NCI-H526 treated with DMSO at 0.1 percent for 48 hours (cell line): Measurements from ENCODE around the gene CHKA.
"Not testable (repeated sequence)": the region's sequence is repeated elsewhere in the genome, so short reads cannot be mapped to it uniquely, and the experiment has no call there.

Source experiments
- DNase-seq: peaks from one replicate; lab custom pipeline; 2025; lab: John Stamatoyannopoulos, UW

CHKA gene

DNA sequence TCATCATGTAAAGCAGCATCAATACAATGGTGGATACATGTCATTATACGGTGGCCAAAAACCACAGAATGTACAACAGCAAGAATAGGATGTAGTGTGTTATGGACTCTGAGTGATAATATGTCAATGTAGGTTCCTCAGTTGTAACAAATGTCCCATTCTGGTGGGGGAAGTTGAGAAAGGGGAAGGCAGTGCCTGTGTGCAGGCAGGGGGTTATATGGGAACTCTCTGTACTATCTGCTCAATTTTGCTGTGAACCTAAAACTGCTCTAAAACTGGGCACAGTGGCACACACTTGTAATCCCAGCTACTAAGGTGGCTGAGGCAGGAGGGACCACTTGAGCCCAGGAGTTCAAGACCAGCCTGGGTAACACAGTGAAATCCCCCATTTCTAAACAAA lies 5.9 kb downstream of the CHKA start:
- DNase-seq, result no peak

DNA sequence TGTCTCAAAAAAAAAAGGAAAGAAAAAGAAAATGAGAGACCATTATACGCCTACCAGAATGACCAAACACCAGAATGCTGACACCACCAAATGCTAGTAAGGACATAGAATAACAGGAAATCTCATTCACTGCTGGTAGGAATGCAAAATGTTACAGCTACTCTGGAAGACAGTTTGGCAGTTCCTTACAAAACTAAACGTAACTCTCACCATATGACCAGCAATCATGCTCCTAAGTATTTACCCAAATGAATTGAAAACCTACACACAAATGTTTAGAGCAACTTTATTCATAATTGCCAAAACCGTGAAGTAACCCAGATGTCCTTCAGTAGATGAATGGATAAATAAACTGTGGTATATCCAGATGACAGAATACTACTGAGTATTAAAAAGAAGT lies 7.2 kb downstream of the CHKA start:
- DNase-seq, result no peak

DNA sequence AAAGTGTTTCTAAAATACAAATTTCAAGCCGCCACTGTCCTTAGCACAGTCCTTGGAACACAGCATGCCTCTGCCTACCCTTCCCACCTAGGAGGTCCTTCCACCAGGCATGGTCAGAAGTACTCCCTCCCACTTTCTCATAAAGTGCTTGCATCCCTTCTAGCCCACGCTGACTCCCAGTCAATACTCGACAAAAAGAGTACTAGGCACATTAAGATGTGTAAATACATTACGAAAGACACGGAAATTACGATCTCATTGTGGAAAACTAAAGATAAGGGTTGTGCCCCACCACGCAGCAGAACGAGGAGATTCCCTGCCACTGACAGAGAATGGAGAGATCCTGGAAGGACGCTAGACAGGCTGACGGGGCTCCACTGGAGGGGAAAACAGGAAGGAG lies 13.5 kb downstream of the CHKA start:
- no peak for DNase-seq

DNA sequence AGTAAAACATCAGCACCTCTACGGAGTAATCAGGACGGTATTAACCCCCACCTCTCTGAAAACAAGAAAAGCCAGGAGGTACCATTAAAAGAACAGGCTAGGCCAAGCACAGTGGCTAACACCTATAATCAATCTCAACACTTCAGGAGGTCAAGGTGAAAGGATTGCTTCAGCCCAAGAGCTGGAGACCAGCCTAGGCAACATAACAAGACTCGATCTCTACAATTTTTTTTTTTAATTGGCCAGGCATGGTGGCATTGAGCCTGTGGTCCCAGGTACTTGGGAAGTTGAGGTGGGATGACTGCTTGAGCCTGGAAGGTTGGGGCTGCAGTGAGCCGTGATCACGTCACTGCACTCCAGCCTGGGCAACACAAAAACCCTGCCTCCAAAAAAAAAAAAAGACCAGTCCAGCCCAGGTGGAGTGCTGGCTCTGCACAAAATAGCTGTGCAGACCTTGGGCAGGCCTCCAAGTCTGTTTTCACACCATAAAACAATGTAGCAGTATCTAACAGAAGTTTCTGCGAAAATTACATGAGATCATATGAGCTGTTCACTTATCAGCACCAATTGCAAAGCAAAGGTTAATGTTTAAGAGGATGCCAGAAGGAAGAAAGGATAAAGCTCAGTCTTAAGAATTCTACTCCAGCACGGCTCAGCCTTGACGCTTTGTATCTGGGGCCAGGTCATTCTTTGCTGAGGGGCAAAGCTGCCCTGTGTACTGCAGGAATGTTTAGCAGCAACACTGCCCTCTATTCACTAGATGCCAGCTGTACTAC lies 14.8 kb downstream of the CHKA start:
- DNase-seq, result no peak

DNA sequence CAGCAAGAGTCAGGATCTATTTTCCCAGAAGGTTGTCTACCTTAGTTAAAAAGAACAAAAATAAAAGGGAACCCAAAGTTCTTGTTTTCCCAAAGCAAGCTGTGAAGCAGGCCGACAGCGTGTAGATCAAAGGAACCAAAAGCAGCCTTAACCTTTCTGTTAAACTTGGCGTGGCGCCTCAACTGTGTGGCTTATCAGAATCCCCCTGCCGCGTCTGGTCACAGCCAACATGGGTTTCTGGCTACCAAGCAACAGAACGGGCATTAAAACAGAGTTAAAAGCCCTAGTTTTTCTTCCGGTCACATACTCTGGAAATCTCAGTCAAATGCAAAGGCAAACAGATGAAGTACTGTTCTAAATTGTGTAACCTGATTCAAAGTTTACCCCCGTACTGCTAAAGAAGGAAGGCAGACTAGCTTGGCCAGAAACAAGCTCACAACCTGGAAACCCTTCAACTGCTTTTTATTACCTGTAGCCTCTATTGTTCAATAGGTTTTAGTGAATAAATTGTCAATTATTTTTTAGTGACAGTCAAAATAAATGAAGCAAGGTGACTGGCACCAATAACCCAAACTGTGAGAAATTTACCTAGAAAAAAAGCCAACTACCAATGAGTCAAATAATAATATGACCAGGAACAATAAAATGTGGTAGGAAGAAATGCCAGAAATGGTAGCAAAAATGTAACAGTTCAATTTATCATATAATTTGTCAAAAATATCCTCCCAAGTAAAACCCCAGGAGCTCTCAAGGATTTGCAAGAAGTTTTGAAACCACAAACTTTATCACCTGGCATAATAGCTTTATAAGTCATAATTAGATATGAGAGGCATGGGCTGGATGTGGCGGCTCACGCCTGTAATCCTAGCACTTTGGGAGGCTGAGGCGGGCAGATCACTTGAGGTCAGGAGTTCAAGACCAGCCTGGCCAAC lies 21.4 kb downstream of the CHKA start:
- DNase-seq, result peak; percentile 64

DNA sequence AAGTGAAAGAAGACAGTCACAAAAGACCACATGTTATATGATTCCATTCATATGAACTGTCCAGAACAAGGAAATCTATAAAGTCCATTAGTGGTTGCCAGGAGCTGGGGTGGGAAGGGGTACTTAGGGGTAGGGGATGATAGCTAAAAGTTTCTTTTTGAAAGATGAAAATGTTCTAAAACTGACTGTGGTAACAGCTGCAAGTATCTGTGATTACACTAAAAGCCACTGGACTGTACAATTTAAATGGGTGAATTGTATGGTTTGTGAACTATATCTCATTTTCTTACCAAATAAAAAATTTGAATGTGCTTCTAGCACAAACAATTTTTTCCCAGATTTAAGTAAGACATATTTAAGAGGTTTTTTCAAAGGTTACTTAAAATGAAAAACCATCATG lies 22.1 kb downstream of the CHKA start:
- DNase-seq, result peak; percentile 64

DNA sequence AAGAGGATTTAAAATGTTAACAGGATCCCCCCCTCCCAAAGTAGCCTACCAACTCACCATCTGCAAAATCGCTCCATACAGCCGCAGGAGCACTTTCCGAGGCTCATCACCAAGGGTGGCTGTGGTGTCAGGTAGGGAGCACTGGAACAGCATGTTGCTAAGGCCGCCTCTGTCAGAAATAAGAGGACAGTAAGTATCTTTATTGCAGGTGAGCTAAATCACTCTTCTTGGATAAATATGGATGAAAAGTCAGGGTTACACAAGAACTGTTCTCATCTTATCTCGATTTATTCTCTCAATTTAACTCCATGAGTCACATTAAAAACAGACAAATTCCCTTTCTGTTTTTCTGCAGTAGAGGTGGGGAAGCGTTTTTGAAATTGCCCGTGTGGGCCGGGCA lies 24.2 kb downstream of the CHKA start:
- no peak for DNase-seq

DNA sequence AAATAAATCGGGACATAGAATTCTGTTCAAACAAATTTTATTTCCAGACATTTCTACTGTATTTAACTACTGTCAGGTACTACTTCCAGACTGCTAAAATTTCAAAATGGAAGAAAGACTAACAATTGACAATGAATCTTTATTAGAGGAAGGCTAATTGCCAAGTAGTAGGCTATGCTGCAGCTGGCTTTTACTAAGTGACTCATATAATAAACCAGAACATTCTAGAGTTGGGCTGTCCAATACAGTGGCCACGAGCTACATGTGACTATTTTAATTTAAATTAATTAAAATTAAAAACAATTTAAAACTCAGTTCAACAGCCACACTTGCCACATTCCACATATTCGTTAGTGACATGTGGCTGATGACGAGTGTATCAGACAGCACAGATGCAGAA lies 27.6 kb downstream of the CHKA start:
- no peak for DNase-seq

DNA sequence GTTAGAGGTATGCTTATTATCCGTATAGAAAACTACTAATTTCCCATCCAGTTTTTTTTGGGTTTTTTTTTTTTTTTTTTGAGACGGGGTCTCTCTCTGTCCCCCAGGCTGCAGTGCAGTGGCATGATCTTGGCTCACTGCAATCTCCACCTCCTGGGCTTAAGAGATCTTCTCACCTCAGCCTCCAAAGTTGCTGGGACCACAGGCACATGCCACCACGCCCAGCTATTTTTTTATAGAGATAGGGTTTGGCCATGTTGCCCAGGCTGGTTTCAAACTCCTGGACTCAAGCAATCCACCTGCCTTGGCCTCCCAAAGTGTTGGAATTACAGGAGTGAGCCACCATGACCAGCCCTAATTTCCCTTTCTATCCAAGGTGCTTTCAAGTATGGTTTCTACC lies 28.2 kb downstream of the CHKA start:
- DNase-seq, result not testable (repeated sequence)

DNA sequence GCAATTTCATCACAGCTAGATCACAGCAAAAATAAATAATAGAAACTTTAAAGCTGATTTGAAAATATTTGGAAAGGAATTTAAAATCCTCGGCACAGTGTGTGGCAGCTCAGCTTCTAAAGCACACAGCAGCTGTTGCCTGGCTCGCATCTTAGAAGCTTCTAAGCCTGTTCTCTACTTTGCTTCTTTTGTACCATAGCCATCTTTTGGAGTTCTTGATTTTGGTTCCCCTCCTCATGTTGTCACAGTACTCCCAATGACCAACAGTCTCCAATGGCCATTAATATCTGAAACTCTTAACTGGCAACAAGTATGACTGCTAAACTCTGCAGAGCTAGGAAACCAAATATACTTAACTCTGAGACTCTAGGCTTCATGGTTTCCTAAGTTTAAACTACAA lies 28.8 kb downstream of the CHKA start:
- no peak for DNase-seq

DNA sequence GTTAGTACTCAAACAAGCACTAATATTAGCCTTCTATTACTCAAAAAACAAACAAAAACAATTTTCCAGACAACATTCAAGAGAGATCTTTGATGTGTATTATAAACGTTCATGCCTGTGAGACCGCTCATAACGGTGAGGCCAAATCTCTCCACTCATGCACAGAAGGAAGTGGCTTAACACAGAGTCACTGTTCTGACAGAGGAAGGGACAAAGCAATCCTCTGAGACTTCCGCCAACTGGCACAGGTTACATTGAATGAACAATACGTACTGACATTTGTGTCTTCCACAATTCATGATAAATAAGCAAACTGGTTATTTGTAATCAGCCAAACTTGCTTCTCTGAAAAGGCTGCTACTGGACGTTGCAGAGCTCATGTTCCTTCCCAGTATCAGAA lies 30.5 kb downstream of the CHKA start:
- no peak for DNase-seq

DNA sequence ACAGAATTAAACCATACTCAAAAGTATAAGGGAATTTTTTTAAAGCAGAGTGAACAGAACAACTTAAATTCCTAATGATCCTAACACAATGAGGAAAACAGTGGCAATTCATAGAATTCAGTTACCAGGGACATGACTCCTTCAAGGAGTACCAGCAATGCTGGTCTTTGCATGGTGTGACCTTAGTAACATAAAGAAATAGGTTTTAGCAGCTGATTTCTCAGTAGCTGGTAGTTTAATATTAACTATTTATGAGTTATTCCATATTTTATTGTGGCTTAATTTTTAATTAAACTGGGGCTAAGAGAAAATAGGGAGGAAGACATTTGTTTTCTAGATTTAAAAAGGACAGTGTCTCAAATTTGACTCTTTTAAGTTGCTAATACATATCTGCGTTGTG lies 30.9 kb downstream of the CHKA start:
- DNase-seq, result no peak

DNA sequence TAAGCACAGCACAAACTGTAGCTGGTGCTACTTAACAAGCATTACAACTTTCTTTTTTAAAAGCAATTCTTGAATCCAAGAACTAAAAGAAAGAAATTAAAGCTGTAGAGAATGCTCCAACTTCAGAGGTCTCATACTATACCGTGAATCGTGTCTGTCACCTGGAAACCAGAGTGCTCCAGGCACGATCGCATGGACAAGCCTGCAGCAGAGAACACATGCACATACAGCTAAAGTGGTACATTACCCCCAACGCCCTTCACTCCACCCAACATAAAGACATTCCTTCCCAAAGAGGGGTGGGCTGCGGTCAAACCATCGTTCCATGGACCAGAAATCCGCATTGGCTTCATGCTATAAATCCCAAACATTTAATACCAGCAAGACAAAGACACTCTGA lies 31.5 kb downstream of the CHKA start:
- no peak for DNase-seq

DNA sequence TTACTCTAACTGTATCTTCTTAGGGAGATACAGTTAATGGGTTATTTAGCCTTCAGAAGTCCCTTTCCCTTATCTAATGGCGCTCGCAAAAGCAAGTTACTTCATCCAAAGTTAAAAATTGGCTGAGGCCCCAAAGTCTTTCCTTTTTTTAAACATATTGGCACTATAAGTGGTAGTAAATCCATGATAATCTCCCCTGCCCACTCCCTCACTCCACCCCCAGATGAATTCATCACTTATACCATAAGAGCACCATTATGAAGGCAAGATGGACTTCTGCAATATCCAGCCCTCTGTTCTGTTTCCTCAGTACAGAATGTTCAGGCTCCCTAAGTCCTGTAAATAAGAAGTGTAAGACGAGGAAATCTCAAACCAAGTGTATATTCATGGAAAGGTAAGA lies 37.7 kb downstream of the CHKA start:
- no peak for DNase-seq

DNA sequence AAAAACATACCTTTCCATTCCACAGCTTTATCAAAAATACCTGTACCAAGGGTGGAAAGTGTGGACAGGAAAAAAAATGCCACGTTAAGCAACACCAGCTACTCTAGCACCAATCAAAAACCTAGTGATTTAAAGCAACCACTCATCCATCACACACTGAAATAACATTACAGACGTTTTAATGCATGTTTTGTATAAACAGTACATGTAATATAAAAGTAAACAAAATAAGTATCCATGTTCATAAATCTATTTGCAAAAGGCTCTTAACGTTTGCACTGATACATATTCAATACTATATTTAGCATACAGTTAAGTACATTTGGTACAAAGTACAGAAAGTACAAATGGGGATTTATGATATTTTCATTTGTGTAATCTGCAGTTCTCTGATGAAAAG lies 38.7 kb downstream of the CHKA start:
- peak; percentile 6 for DNase-seq

DNA sequence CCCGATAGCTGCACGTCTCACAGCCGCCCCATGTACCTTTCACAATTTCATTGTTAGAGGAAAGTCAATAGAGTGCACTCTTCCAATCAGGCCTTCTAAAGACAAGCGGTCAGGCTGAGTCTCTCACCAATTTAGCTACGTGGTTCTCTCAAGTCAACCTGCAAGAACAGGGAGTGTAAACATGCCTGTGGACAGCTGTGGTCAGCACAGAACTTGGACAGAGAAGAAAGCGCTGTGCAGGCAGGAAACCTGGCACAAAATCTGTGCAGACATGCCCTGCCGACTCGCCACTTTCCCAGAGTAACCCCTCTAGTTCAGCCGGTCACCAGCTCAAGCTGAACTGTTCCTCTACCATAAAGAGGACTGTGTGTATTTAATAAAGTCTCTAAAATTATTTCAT lies 39.5 kb downstream of the CHKA start:
- DNase-seq, result no peak

DNA sequence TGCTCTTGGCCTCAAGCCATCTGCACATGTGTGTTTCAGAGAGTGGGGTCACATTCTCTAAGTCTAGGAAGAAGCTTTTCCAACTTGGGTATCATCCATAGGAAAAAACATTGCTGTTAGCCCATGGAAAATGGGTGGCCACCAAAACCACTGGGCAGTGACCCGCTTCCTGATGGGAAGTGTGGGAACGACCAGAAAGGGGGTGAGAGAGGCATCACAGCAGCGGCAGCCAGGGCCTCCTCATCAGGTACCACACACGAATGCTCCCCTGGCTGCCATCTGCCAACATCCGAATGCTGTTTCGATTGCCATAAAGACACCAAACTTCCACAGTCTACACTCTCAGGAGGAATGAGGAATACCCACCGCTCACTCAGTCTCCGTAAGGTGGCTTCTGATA lies 40.3 kb downstream of the CHKA start:
- DNase-seq, result no peak

DNA sequence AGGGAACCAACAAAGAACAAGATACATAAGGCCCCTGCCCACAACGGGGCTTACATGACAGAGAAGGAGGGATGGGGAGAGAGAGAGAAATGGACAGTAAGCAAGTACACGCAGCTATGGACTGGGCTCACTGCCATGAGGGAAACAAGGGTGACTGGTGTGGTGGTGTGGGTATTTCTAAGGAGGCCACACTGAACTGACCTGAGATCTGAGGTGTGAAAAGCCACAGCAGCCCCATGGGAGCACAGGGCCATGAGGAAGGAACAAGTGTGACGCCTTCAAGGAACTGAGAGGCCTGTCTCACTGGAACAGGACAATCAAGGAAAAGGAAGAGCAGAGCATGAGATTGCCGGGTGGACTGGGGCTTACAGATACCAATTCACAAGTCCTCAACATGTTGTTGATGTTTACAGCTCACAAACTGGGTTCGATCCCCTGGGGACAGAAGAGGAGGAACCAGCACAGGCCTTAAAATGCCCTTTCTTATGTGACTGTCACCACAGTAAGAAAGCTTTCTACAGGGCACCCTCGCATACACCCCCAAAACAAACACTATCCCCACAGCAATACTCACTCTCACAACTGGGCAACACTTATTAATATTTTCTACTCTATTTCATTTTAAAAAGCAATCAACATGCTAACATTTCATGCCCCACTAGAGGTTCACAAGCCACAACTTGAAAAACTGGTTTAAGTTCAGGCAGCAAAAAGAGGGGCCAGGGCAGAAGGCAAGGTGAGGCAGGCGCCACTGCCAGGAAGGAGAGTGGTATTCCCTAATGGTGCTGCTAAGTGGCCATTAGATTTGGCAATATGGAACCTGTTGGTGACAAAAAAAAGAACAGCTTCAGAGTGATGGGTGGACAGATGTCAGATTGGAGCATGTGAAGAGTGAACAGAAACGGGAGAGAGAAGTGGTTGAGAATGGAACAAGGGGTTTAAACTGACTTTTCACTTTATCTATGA lies 43.3 kb downstream of the CHKA start:
- no peak for DNase-seq

DNA sequence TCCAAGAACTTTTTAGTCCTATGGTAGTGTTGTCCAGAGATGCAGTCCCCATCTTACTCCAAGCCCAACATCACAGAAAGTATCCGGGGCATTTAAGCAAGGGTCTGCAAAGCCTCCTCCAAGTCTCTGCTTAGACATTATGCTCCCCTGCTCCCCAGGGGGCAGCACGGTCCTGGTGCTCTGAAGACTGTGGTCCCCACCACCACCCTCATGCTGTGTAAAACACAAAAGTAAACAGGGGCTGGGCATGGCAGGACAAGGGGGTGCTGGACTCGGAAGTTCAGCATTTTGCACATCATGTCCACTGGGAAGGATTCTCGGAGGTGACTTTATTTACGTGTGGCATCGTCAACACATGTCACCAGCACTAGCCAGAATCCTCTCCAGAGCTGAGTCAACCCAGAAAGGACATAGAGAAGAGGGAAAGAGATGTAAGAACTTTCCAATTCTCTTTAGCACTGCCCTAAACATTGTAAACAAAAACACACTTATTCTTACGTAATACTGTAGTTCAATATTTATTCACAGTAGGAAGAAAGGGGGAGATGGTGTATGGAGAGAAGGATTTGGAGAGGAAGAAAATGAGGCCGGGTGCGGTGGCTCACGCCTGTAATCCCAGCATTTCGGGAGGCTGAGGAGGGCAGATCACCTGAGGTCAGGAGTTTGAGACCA lies 44.7 kb downstream of the CHKA start:
- DNase-seq, result no peak

DNA sequence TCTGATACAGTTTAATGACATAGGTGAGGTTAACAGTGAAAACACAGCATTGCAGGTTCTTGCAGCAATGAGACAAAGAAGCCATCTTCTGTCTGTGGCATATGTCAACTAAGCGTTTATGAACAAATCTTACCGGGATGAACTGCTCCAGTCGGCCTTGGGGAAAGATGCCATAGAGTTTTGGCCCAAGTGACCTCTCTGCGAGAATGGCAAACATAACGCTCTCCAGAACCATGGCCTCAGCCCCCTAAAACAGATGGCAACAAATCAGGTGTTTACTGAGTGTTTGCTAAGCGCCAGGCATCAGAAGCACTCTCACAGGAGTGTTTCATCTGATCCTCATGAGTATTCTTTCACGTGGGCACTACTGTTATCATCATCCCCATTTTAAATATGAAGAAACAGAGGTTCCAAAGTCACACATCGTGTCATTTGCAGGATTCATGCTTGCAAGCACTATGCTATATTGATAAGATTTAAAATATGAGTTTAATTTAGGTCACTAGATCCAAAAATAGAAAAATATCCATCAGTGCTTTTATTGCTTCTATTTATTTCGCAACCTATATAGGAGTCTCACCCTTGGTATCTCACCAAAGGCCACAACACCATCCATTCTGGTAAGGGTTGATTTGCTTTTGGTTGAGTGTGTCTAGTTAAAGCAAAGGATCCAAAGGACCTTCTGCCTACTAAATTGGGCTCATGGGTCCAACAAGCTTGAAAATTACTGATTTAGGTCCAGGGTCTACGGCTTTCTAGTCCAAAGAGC lies 46.4 kb downstream of the CHKA start:
- DNase-seq, result no peak
